Breast epithelium (tissue), 3 donors: ENCODE results near the gene OSBPL3.

Experiments
- CTCF ChIP-seq, 3 donors: fragments of 450-650 bp; IDR thresholded peaks; one replicate each; pipeline ENCODE4 v1.5.1; 2016 to 2017; ENCODE audit warnings: antibody characterized with exemption in 3 of 3, mild to moderate bottlenecking in 3 of 3, moderate library complexity in 3 of 3
- POLR2AphosphoS5 ChIP-seq, 3 donors: sonication (generic); formaldehyde crosslinking; IDR thresholded peaks; one replicate each; pipeline ENCODE4 v1.6.1; 2017; ENCODE audit warnings: antibody characterized with exemption in 3 of 3

- TF ChIP-seq CTCF (IDR thresholded peaks at IDR 0.05) (no peak), POLR2AphosphoS5 (IDR thresholded peaks at IDR 0.05) (no peak)
These were observed 76.4 kb downstream of the OSBPL3 start for GRCh38 chr7:24903559-24903958.
